Left colon (tissue), 2 donors: Measurements from ENCODE around the gene BCKDHB. TPM values are rescaled to one million over a fixed set of nuclear protein-coding genes. Genes with fewer than 3 reads are reported as not detected.
"Not testable (repeated sequence)": the region's sequence is repeated elsewhere in the genome, so short reads cannot be mapped to it uniquely, and the experiment has no call there.

Source experiments
- ATAC-seq: fragments of 200-7000 bp; cut with Tn5 transposase; one replicate; pipeline ENCODE4 v1.9.1; 2020; ENCODE audit warnings: mild to moderate bottlenecking, moderate library complexity
- DNase-seq, 2 donors: peaks; one replicate each; pipeline ENCODE4 v3.0.0-alpha.2; 2020
- intact Hi-C, 2 donors: fragments of 100-400 bp; cut with DNase I in 1 of 2; cut with micrococcal nuclease in 1 of 2; formaldehyde crosslinking; loops; one replicate each; pipeline versions ENCODE4 v1.11.2 to v1.14.0; 2022; cut with DNase I, micrococcal nuclease
- total RNA-seq, 2 donors: library from RNA; stranded (reverse); fragmentation: NEBNext Ultra II Directional; extraction: Animal tissue kit (Norgen Biotek cat#: 25700); gene quantifications; one replicate each; pipeline ENCODE4 v1.2.1, GENCODE V29; 2021
- donor health status: DM: no; HTN: no; CAD: no.
- donor health status: DM: yes; HTN: yes; CAD: no.

The BCKDHB gene
- total RNA-seq, 2 donors from 2014 or later, result 46.8 to 48.6 TPM

DNA sequence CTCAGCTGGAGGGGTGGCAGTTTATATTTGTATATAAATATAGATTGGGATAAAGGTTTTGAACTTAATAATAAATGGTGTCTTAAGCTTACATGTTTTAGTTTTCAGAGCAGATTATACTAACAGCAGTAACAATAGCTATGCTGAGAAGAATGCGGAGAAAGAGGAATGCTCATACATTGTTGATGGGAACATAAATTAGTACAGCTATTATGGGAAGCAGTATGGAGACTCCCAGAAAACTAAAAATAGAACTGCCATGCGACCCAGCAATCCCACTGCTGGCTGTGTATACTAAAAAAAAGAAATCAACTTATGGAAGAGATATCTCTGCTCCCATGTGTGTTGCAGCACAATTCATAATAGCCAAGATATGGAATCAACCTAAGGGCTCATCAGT, 127.9 kb downstream of the BCKDHB start:
- DNase-seq (no peak), ATAC-seq (no peak)
- intact Hi-C loops, result no loop called here

DNA sequence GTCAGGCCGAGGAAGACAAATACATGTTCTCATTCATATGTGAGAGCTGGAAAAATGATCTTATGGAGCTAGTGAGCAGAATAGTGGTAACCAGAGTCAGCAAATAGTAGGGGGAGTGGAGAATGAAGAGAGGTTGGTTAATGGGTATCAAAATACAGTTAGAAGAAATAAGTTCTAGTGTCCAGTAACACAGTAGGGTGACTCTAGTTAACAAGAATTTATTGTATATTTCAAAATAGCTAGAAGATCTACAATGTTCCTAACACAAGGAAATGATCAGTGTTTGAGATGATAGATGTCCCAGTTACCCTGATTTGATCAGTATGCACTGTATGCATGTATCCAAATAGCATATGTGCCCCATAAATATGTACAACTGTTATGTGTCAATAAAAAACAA, 128.4 kb downstream of the BCKDHB start:
- ATAC-seq, result no peak
- intact Hi-C loops, result no loop called here

GRCh38 chr6:80235647-80236046, 129.2 kb downstream of the BCKDHB start:
- ATAC-seq (no peak), DNase-seq (no peak)
- intact Hi-C loops, result no loop called here

More for the DNA sequence above, 128.4 kb downstream of the BCKDHB start:
- DNase-seq, result no peak

GRCh38 chr6:80238754-80239153, 132.3 kb downstream of the BCKDHB start:
- not testable (repeated sequence) for DNase-seq, ATAC-seq

DNA sequence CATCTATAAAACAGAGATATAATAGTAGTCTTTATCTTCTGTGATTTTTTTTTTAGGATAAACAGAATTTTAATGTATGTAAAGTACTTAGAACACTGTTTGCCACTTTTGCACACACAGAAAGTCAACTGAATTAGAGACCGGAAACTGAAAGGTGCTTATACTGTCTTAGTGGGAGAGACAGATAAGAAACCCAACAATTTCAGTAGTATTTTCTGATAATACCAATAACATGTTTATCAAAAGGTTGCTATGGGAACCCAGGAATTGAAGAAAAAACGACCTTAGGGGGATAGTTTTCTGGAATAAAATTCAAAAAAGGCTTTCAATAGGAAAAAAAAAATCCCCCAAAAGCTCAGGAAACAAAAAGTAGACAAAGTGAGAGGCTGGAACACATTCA, 138.6 kb downstream of the BCKDHB start:
- no peak for ATAC-seq
- intact Hi-C loops, result no loop called here
- no peak for DNase-seq

More at GRCh38 chr6:80238754-80239153, 132.3 kb downstream of the BCKDHB start:
- intact Hi-C loops, result not testable (repeated sequence)

DNA sequence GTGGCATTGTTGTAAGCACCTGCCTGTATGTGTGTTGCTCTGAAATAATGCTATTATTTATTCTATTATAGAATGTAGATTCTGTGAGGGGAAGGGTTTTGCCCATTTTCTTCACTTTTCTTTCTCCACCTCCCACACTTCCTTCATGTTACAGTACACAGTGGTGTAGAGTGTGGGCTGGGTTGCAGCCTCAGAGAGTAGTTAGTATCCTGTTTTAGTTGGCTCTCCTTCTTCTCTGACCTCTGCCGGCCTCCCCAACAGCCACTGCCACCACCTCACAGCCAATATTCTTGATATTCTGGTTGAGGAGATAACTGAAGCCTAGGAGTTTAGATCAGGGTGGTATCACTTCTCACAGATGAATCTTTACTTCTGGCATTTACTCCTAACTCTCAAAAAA, 143.4 kb downstream of the BCKDHB start:
- intact Hi-C loops, result no loop called here
- ATAC-seq (no peak), DNase-seq (no peak)

DNA sequence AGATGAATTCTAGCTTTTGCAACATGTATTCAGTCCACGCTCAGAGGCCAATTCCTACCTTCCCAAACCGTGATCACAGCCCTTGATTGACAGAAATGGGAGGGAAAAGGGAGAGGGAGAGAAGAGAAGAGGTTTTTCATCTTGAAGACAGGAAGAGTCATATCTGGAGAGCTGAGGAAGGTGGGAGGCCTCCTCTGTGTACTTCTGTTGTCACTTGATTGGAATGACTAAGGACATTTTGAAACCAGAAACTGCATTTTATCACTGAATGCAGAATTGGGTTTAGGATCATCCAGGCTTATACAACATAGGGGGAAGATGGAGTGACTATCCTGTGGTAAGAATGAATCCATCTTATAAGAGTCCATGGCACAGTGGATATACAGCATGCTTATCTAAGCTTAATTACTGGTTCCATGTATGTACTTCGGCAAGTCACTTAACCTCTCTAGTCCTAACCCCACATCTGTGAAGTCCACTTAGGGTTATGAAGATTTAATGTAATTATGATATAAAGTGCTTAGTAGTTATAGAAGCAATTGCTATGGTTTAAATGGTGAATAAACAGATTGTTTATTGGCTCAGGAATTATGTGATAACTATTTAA, 144.0 kb downstream of the BCKDHB start:
- intact Hi-C loops, result no loop called here
- DNase-seq, result no peak
- ATAC-seq, result no peak

DNA sequence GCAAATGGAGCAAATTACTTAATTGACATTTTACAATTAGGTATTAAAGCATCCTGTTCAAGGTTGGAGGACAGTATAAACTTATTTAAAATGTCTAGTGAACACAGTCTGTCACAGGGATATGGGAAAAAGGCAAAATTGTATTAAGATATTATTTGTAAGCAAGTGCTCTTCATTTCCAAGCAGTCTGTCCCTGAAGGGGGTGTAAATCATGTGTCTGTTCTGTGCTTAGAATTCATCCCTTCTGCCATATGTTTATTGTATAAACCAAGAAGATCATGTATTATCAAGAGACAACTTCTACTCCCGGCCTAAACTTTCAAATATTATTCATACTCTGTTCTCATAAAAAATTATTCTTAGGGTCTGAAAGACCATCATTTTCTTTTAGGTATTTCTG, 144.8 kb downstream of the BCKDHB start:
- intact Hi-C loops, result no loop called here

GRCh38 chr6:80254716-80255115, 148.2 kb downstream of the BCKDHB start:
- intact Hi-C loops, result no loop called here
- no peak for DNase-seq
- no peak for ATAC-seq

More for the DNA sequence above, 144.8 kb downstream of the BCKDHB start:
- ATAC-seq (no peak), DNase-seq (no peak)

DNA sequence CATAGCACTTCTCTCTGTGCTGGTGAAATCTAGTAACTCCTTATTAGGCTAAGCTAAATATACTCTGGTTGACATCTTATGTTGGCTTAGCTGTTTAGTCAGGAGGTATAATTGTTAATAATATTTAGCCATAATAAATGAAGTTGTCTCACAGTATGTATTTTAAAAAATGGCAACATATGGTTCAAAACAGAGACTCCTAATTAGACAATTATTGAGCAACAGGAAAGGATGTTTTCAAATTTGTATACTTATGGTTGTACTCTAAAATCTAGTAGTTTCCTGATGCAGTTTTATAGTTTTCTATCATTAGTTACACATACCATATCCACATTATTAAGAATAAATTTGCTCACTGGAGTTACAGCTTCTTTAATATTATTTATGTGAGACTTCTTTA, 150.2 kb downstream of the BCKDHB start:
- no peak for DNase-seq
- intact Hi-C loops, result no loop called here
- no peak for ATAC-seq

DNA sequence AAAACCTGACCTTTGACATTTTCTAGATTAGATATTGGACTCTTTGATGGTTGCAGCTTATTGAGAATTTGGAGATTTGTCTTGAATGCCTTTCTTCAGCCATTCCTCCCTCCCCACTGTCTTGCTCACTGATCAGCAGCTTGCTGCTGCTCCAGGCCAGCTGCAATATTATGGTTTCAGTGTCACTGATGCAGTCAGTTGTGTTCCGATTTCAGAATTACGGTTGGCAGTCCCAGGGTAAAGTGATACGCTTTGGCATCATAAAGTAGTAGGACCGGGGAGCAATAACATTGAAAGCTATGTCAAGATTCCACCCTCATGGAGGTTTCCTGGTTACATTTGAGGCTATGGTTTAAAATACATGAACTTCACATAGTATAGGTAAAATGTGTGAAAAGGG, 152.6 kb downstream of the BCKDHB start:
- no peak for ATAC-seq
- DNase-seq, result no peak
- intact Hi-C loops, result no loop called here

DNA sequence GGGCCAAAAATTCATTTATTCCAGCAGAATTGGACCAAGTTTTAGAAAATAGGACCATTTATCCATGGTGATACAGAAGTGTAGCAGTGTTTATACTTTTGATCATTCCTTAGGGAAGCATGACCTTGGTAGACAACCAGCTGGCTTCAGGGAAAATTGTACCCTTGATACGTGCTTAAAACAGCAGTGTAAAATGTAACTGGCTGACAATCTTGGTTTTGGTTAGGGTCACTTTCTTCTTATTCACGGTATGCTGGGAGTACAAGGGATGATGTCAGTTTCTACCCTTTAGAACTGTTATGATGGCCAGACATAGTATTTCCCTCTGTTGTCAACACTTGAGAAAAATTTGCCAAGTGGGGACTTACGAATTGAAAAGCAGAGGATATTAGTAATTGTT, 157.1 kb downstream of the BCKDHB start:
- ATAC-seq, result no peak
- intact Hi-C loops, result no loop called here
- no peak for DNase-seq

DNA sequence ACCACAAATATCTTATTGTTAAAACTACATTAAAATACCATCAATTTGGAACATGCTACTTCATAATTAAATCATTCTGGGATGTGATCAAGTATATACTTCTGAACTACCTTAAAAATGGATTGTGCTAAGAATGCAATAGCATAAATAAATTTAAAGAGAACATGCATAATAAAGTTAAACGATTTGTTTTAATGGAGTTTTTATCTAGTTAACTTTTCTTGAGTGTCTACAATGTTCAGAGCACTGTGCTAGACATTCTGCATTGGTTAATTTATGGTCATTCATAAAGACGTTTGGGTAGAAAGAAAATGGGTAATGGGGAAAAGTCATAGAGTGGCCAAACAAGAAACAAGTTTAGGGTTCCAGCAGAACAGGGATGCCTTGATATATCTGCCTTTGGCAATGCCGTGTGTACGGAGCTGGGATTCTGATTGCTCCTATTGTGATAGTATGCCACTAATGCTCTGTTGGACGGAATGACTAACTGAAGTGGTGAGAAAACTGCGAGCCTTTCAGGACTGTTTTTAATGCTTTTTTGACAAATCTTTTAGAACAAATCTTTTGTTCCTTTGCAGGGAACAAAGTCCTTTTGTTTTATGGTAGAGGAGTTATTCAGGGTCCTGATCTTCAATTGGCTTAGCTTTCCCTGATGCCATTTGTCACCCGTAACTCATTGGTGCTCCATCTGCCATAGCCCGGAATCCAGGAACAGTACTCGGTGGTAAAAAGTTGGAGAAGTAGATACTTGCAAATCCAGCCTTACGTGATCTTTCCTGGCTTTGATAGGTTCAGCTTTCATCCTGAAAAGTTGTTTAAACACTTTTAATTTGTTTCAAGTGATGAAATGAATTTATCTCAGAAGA, 162.6 kb downstream of the BCKDHB start:
- intact Hi-C loops, result no loop called here
- ATAC-seq, result no peak
- DNase-seq, result no peak

GRCh38 chr6:80271074-80271473, 164.6 kb downstream of the BCKDHB start:
- DNase-seq (no peak), ATAC-seq (no peak)
- intact Hi-C loops, result no loop called here

DNA sequence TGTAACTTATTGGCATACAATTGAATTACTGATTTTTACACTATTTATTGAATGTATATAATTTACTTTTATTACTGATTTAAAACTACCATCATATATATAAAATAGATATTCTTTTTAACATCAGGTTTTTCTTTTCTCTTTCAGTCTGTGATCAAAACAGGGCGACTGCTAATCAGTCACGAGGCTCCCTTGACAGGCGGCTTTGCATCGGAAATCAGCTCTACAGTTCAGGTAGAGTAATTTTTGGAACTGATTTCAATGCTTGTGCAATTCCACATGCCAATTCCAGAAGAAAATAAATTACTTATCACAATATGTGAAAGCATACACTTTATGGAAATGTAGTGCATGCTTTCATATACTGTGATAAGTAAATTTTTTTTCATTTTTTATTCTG, 166.5 kb downstream of the BCKDHB start:
- DNase-seq (no peak), ATAC-seq (no peak)
- intact Hi-C loops, result no loop called here

DNA sequence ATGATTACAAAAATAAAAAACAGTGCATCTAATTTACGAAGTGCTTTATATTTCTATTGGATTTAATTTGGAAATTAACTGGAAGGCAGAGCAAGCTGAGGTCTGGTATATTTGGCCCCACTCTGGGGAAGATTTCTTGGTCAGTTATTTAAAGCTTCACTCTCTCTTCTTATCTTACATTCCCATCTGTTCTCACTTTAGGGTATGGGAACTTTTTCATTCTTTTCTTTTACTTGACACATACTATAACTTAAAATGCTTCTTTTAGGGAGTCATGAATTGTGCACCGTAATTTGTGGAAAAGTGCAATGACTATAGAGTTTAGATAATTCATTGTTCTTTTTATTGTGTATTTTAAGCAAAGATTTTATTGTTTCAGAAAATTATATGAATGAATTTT, 170.4 kb downstream of the BCKDHB start:
- no peak for DNase-seq
- no peak for ATAC-seq
- intact Hi-C loops, result no loop called here

DNA sequence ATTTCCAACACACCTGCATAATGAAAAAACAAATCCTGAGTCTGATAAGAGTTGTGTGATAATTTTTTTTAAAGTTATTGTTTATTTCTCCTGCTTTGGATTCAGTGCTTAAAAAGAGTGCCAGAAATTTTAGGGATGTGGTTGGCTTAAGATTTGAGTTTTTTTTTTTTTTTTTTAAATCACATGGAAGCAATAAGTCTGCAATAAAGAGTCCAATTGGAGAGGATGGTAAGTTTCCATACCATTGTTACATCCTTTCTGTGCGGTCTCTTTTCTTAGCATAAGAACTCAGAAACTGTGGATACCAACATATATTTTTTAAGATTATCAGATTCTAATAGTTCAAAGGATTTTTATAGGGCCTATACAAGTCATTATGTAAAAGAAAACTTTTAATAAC, 171.0 kb downstream of the BCKDHB start:
- intact Hi-C loops, result no loop called here
- DNase-seq (no peak), ATAC-seq (no peak)

DNA sequence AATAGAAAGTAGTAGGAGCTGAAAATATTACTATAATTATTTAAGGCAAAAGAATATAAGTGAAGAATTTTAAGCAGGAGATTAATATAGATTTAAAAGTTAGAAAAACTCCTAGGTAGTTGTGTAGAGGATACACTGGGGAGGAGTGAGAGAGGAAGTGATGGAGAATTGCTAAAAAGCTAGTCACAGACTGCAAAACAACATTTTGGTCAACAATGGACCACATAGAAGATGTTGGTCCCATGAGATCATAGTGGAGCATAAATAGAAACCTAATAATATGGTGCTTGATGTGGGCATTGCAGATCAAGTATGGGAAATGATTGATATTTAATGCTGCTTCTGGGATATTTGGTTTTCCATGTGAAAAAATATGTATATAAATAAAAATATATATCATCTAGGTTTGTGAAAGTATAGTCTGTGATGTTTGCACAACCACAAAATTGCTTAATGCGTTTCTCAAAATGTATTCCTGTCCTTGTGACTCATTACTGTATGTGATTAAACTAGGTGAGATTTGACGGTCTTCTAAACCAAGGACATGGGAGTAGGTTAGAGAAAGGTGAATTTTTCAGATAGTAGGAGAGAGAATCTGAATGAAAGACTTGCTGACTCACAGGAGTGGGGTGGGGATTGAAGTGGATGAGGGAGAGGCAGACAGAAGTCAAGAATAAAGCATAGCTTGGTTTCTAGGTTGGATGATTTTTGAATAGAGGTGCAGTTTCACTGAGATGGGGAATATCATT, 174.0 kb downstream of the BCKDHB start:
- ATAC-seq, result no peak
- no peak for DNase-seq
- intact Hi-C loops, result no loop called here

DNA sequence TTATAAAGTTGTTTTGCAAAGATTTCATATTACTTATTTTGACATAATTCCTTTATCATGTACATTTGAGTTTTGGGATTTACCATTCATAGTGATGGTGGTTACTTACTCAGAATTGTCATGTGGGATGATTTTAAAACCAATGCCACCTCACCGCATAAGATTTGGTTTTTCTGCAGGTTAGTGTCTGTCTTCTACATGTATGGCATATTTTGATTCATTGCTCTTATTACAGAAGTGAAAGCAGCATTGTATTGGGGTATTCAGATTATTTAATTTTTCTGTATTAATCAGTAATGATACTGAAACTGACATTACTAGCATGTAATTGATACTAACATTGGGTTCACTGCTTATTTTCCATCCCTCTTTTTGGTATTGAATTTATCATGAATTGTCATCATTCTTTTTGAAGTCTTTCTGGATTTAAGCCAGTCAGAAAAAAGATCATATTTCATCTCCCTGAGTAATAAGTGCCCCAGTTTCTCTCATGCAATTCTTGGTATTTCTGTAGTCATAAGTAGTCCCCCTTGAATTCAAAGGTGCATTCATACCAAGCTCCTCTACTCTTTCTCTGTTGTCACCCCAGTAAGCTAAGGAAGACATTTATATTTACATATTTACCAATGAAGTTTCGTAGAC, 176.6 kb downstream of the BCKDHB start:
- DNase-seq (no peak), ATAC-seq (no peak)
- intact Hi-C loops, result no loop called here
